ENCODE results near the gene NARF.

NARF gene

DNA sequence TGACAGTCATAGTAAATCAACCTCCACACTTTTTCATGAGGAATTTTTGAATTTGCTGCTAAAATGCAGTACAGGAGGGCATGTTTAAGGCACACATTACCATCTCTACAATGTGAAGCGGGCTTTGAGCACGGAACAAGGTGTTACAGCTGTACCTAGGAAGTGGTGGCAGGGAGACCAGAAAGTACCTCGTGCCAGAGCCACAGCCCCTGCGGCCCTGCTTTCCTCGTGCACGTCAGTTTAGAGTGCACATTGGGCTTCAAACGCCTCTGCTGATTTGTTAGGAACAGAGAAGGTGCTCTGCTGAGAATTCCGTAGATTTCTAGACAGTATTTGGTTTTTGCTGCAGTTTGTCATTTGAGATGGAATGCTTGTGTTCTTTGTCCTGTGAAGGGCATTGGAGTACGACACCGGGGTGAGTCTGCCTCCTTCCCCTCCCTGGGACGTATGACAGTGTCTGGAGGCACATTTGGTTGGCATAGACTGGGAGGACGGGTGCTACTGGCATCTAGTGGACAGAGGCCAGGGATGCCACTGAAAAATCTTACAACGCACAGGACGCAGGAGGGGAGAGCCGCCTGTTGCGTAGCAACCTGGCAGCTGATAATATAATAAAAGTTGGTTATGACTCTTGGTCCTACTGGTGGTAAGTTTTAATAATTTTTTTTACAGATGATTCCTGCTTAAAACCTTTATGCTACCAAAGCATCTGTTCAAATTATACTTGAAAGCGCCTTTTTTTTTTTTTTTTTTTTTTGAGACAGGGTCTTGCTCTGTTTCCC lies 70.1 kb downstream of the NARF start:
- Histone ChIP-seq H3K4me2 (ENCODE audit: low read length) (no peak overlapping the region), H3K4me3 (ENCODE audit: low read length) (no peak overlapping the region), H3K4me1 (ENCODE audit: control insufficient read depth, low read length) (peaks cover 45% of the 10 kb centered on the region), H3K9me3 (ENCODE audit: control insufficient read depth, insufficient read depth, low read length) (no peaks in the 10 kb centered on the region), H3K27ac (ENCODE audit: low read depth, low read length) (no peak overlapping the region), H3K9me2 (replicated peaks; ENCODE audit: control insufficient read depth, low read length) (no peaks in the 10 kb centered on the region), H3K36me3 (ENCODE audit: control insufficient read depth, low read length) (peaks cover 8% of the 10 kb centered on the region), H3F3A (ENCODE audit: control insufficient read depth, insufficient read depth) (no peaks in the 10 kb centered on the region), H3K27me3 (ENCODE audit: control insufficient read depth, low read length) (no peaks in the 10 kb centered on the region), H4K20me1 (ENCODE audit: control insufficient read depth, insufficient read depth, low read depth, low read length) (peaks cover 29% of the 10 kb centered on the region), H3K79me2 (ENCODE audit: control insufficient read depth, low read length) (peaks cover 100% of the 10 kb centered on the region)
- TF ChIP-seq, protein P1, sequence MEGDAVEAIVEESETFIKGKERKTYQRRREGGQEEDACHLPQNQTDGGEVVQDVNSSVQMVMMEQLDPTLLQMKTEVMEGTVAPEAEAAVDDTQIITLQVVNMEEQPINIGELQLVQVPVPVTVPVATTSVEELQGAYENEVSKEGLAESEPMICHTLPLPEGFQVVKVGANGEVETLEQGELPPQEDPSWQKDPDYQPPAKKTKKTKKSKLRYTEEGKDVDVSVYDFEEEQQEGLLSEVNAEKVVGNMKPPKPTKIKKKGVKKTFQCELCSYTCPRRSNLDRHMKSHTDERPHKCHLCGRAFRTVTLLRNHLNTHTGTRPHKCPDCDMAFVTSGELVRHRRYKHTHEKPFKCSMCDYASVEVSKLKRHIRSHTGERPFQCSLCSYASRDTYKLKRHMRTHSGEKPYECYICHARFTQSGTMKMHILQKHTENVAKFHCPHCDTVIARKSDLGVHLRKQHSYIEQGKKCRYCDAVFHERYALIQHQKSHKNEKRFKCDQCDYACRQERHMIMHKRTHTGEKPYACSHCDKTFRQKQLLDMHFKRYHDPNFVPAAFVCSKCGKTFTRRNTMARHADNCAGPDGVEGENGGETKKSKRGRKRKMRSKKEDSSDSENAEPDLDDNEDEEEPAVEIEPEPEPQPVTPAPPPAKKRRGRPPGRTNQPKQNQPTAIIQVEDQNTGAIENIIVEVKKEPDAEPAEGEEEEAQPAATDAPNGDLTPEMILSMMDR (IDR thresholded peaks at IDR 0.05; ENCODE audit: low read depth, low read length, poor library complexity, severe bottlenecking) = no peak
- no peak for TF ChIP-seq EZH2phosphoT487 (IDR thresholded peaks at IDR 0.05; ENCODE audit: borderline replicate concordance, low read length)

DNA sequence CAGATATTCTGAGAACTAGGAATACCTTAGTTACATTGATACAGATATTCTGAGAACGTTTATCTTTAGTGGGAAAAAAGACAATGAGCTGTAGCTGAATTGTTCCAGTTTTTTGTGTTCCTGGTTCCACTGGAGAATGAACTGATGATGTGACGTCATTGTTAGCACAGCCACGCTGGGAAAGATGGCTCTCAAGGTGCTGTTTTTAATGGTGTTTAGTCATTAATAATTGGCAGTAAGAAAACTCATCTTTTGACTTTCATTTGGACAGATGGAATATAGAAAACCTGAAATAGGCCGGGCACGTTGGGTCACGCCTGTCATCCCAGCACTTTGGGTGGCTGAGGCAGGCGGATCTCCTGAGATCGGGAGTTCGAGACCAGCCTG lies 71.4 kb downstream of the NARF start:
- H3K36me3 ChIP-seq (ENCODE audit: control insufficient read depth, low read length) = peaks cover 5% of the 10 kb centered on the region
- H3K27ac ChIP-seq (ENCODE audit: low read depth, low read length) = no peak overlapping the region
- H3K4me3 ChIP-seq (ENCODE audit: low read length) = no peak overlapping the region
- peaks cover 100% of the 10 kb centered on the region for H3K79me2 ChIP-seq (ENCODE audit: control insufficient read depth, low read length)
- H3K4me1 ChIP-seq (ENCODE audit: control insufficient read depth, low read length) = peaks cover 38% of the 10 kb centered on the region
- TF ChIP-seq, protein P1 (IDR thresholded peaks at IDR 0.05; ENCODE audit: low read depth, low read length, poor library complexity, severe bottlenecking) = no peak
- TF ChIP-seq EZH2phosphoT487 (IDR thresholded peaks at IDR 0.05; ENCODE audit: borderline replicate concordance, low read length) = no peak
- H3K27me3 ChIP-seq (ENCODE audit: control insufficient read depth, low read length) = no peaks in the 10 kb centered on the region
- peak overlapping the region; percentile 4; the same call in 1 of the 2 replicates for H3K4me2 ChIP-seq (ENCODE audit: low read length)
- peaks cover 29% of the 10 kb centered on the region for H4K20me1 ChIP-seq (ENCODE audit: control insufficient read depth, insufficient read depth, low read depth, low read length)
- no peaks in the 10 kb centered on the region for H3K9me3 ChIP-seq (ENCODE audit: control insufficient read depth, insufficient read depth, low read length)
- H3F3A ChIP-seq (ENCODE audit: control insufficient read depth, insufficient read depth) = no peaks in the 10 kb centered on the region
- H3K9me2 ChIP-seq (replicated peaks; ENCODE audit: control insufficient read depth, low read length) = no peaks in the 10 kb centered on the region

DNA sequence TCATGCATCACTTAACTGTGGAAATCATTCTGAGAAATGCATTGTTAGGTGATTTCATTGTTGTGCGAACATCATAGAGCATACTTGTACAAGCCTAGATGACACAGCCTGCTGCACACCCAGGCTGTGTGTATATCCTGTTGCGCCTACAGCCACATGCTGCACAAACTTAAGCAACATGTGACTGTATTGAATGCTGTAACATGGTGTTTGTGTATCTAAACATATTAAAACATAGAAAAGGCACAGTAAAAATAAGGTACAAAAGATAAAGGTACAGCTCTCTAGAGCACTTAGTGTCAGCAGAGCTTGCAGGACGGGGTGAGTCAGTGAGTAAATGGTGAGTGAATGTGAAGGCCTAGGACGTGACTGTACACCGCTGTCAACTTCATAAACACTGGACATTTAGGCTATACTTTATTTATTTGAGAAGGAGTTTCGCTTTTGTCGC lies 72.9 kb downstream of the NARF start:
- Histone ChIP-seq H3K4me3 (ENCODE audit: low read length) (no peak overlapping the region), H3K4me1 (ENCODE audit: control insufficient read depth, low read length) (peaks cover 49% of the 10 kb centered on the region), H4K20me1 (ENCODE audit: control insufficient read depth, insufficient read depth, low read depth, low read length) (peaks cover 25% of the 10 kb centered on the region), H3K79me2 (ENCODE audit: control insufficient read depth, low read length) (peaks cover 100% of the 10 kb centered on the region), H3F3A (ENCODE audit: control insufficient read depth, insufficient read depth) (no peaks in the 10 kb centered on the region), H3K9me2 (replicated peaks; ENCODE audit: control insufficient read depth, low read length) (no peaks in the 10 kb centered on the region), H3K9me3 (ENCODE audit: control insufficient read depth, insufficient read depth, low read length) (no peaks in the 10 kb centered on the region), H3K36me3 (ENCODE audit: control insufficient read depth, low read length) (no peaks in the 10 kb centered on the region), H3K27ac (ENCODE audit: low read depth, low read length) (no peak overlapping the region), H3K4me2 (ENCODE audit: low read length) (peak overlapping the region; percentile 41), H3K27me3 (ENCODE audit: control insufficient read depth, low read length) (no peaks in the 10 kb centered on the region)
- TF ChIP-seq, protein P1 (IDR thresholded peaks at IDR 0.05; ENCODE audit: low read depth, low read length, poor library complexity, severe bottlenecking) = no peak
- TF ChIP-seq EZH2phosphoT487 (IDR thresholded peaks at IDR 0.05; ENCODE audit: borderline replicate concordance, low read length) = no peak

All from DOHH2 (cell line).